Activated CD8-positive, alpha-beta T cell treated with anti-CD3 and anti-CD28 coated beads, Interleukin-2, amount 10 ng/mL, durations not matched to agents 7 days and 5 days (primary cell): Measurements from ENCODE around the gene PRF1. TPM values are rescaled to one million over a fixed set of nuclear protein-coding genes. Genes with fewer than 3 reads are reported as not detected.

Source experiments
- total RNA-seq, 2 experiments: library from RNA; stranded (reverse); gene quantifications; one replicate each; pipeline ENCODE4 v1.2.3, GENCODE V29; 2021

PRF1 gene
- total RNA-seq, 2 experiments from 2014 or later = 265 to 272 TPM

Other genes starting within 250 kb of the PRF1 start
- 10 to 100 TPM; 19.5 to 21.4 TPM for gene LRRC20, start 220.1 kb downstream of the PRF1 start, total RNA-seq
- gene EIF4EBP2, start 198.6 kb downstream of the PRF1 start, total RNA-seq = 10 to 100 TPM; 58.7 to 60.8 TPM
- gene NODAL, start 161.1 kb downstream of the PRF1 start, total RNA-seq = not detected
- 1 to 10 TPM; 6.2 to 6.5 TPM for gene PALD1, start 124.0 kb downstream of the PRF1 start, total RNA-seq
- under 1 TPM in 1 of 2 experiments, not detected in 1; 0.05 TPM for gene ADAMTS14, start 69.8 kb upstream of the PRF1 start, total RNA-seq
- gene TBATA, start 182.6 kb upstream of the PRF1 start, total RNA-seq = not detected
- gene SGPL1, start 213.2 kb upstream of the PRF1 start, total RNA-seq = 10 to 100 TPM; 22.2 to 28.0 TPM